ENCODE measurements around the gene CEP83.
"Not testable (repeated sequence)": the region's sequence is repeated elsewhere in the genome, so short reads cannot be mapped to it uniquely, and the experiment has no call there.

Gene CEP83

DNA sequence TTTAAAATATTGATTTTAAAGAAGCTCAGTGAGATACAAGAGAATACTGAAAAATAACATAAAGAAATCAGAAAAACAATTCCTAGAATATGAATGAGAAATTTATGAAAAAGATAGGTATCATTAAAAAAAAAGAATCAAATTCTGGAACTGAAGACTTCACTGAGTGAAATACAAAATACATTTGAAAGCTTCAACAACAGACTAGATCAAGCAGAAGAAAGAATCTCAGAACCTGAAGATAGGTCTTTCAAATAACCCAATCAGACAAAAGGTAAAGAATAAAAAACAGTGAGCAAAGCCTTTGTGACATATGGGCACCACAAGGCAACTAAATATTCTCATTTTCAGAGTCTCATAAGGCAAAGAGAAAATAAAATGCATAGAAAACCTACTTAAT is 29.4 kb downstream of the CEP83 start:
- no peak for DNase-seq (ENCODE audit: low read depth)

DNA sequence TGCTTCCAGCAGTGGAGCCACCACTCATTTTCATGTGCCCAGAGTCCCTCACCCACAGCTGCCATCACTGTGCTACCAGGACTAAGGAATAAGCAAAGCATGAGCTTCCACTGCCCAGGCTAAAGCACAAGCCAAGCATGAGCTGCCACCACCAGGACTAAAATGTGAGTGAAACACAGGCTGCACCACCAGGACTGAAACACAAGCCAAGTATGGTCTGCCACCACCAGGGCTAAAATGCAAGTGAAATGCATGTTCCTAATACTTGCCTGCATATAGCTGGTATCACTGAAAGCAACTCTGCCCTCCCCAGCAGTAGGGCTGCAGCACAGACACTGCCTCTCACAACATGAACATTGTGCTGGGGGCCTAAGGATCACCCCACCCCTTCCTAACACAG is 30.0 kb downstream of the CEP83 start:
- no peak for DNase-seq (ENCODE audit: low read depth)

GRCh38 chr12:94429191-94429590 is 30.5 kb downstream of the CEP83 start:
- DNase-seq (ENCODE audit: low read depth), result no peak

- no peak for DNase-seq (ENCODE audit: low read depth)
These were observed 31.9 kb downstream of the CEP83 start for GRCh38 chr12:94427501-94428381.

GRCh38 chr12:94426049-94426448 is 33.6 kb downstream of the CEP83 start:
- DNase-seq (ENCODE audit: low read depth), result no peak

- not testable (repeated sequence) for DNase-seq (ENCODE audit: low read depth)
These were observed 34.8 kb downstream of the CEP83 start for GRCh38 chr12:94424830-94425229.

DNA sequence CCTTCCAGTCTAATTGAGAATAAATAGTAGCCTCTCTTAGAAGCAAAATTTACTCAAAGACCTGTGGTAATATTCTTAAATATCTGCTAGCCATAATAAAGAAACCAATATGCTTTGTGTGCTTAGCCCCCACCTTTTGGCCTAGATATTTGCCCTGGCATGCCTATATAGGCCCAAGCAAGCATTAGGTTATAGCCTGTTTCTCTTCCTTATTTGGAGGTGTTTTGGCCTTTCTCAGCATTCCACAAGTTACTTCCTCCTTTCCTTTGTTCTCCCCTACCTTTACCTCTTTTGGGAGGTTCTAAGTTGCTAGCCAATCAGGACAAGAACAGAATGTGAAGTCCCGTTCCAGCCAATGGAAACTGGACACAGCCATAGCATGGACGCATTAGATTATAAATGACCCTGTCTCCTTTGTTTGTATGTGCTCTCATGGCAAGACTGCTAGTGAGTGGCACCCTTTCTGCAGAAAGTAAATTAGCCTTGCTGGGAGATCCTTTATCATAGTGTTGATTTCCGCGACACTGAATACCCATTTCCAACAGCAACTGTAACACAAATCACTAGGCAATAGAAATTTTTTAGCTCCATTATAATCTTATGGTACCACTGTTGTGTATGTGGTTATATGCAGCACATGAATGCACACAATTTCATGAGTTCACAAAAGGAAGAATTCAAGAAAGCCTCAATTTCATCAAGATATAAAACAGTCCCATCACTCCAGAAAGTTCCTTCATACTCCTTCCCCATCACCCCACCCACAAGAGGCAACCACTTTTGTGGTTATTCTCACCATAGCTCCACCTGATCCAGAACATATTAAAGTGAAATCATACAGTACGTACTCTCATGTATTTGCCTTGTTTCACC is 37.6 kb downstream of the CEP83 start:
- DNase-seq (ENCODE audit: low read depth), result no peak

GRCh38 chr12:94418517-94418916 is 41.1 kb downstream of the CEP83 start:
- no peak for DNase-seq (ENCODE audit: low read depth)

- no peak for DNase-seq (ENCODE audit: low read depth)
These were observed 43.1 kb downstream of the CEP83 start for GRCh38 chr12:94416613-94417012.

GRCh38 chr12:94415066-94415465 is 44.6 kb downstream of the CEP83 start:
- DNase-seq (ENCODE audit: low read depth), result no peak

- no peak for DNase-seq (ENCODE audit: low read depth)
These were observed 54.1 kb downstream of the CEP83 start for GRCh38 chr12:94405413-94406116.

DNA sequence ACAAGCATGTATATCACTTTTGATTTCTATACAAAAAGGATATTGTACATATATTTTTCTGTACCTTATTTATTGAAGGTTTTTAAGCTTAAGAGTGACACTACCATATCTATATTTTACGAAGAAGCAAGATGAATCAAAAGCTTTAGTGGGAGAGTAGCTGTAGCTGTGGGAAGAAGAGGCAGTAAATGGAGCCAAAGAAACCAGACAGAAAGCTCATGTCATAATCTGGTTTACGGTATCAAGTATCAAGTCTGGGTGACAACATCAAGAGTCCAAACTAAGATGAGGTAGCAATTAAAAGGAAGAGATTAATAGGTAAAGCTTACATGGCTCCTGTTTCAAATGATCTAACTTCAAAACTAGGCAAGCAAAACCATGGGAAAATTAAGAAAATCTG is 54.8 kb downstream of the CEP83 start:
- no peak for DNase-seq (ENCODE audit: low read depth)

DNA sequence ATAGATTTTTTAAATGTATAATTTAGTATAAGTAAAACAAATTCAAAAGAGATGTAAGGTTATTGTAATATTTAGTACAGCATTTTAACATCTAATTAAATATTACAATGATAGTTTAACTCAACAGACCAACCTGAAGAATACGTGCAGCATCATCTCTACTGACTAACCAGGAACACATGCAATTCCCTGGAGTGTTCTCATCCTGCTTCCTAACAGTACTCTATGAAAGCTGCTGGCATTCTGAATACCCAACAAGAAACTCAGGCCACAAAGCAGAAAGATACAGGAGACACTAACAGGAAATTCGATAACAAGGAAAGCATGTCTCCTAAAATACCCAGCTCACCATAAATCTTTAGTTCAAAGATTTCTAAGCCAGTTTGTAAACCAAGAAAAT is 58.3 kb downstream of the CEP83 start:
- DNase-seq (ENCODE audit: low read depth), result no peak

DNA sequence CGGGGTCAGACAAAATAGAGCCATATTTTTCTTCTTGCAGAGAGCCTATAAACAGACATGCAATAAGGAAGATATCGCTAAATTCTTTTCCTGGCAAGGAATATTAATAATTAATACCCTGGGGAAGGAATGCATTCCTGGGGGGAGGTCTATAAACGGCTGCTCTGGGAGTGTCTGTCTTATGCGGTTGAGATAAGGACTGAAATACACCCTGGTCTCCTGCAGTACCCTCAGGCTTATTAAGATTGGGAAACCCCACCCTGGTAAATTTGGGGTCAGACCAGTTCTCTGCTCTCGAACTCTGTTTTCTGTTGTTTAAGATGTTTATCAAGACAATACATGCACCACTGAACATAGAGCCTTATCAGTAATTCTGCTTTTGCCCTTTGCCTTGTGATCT is 61.0 kb downstream of the CEP83 start:
- not testable (repeated sequence) for DNase-seq (ENCODE audit: low read depth)

DNA sequence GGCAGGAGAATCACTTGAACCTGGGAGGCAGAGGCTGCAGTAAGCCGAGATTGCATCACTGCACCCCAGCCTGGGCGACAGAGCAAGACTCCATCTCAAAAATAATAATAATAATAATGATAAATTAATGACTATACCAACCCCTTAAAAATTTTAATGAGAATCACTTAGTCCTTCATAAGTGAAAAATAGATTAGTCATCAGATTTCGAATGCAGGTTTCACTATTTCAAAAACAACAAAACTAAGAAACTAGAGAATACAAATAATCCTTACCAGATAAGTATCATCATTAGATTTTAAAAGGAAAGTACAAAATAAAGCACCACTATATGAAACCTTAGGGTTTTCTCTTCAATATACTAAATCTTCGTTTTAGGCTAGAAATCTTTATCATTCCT is 62.3 kb downstream of the CEP83 start:
- no peak for DNase-seq (ENCODE audit: low read depth)

DNA sequence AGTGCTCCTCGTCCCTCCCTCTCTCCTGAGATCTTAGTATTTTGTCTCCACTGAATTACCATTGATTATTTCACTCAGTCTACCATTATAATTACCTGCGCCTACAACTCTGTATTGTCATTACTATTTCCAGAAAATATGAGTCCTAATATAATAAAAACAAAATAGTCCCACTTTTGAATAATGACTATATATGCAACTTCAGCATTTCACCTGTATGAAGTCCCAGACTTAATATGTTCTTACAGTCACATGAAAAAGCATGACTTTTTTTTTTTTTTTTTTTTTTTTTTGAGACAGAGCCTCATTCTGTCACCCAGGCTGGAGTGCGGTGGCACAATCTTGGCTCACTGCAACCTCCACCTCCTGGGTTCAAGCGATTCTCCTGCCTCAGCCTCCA is 63.7 kb downstream of the CEP83 start:
- not testable (repeated sequence) for DNase-seq (ENCODE audit: low read depth)

DNA sequence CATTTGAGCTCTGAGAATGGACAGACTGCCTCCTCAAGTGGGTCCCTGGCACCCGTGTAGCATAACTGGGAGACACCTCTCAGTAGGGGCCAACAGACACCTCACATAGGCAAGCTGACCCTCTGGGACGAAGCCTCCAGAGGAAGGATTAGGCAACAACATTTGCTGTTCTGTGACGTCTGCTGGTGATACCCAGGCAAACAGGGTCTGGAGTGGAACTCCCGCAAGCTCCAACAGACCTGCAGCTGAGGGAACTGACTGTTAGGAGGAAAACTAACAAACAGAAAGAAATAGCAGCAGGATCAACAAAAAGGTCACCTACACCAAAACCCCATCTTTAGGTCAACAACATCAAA is 69.6 kb downstream of the CEP83 start:
- DNase-seq (ENCODE audit: low read depth), result no peak

- DNase-seq (ENCODE audit: low read depth), result not testable (repeated sequence)
These were observed 70.1 kb downstream of the CEP83 start for GRCh38 chr12:94389482-94390129.

DNA sequence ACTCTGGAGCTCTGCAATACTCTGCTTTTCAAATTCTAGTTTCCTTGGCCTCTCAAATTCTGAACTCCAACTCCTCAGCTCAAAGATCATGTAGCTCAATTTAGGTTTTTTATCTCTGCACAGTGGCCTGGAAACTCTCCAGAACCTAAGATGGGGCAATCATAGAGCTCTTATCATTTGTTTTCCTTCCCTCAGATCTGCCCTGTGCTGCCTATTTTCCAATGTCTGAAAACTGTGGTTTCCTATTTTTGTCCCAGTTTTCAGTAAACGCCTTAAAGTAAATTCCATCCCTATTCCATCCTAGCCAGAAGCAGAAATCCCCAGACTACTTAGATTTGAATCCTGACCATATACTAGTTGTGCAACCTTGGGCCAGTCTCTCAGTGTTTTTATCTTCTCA is 73.2 kb downstream of the CEP83 start:
- no peak for DNase-seq (ENCODE audit: low read depth)

DNA sequence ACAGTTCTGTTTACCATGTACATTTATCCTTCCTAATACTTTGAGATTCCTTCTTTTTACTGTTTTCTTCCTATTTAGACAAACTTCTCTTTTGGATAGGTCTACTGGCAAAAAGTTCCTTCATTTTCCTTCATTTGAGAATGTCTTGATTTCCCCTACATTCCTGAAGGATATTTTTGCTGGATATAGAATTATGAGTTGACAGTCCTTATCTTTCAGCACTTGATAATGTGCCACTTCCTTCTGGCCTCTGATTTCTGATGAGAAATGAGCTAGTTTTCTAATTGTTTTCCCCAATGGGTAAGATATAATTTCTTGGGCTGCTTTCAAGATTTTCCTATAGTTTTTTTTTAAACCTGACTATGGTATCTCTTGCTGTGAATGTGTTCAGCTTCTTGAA is 75.6 kb downstream of the CEP83 start:
- no peak for DNase-seq (ENCODE audit: low read depth)

- DNase-seq (ENCODE audit: low read depth), result no peak
These were observed 79.2 kb downstream of the CEP83 start for GRCh38 chr12:94380507-94380906.

GRCh38 chr12:94379479-94380113 is 80.1 kb downstream of the CEP83 start:
- no peak for DNase-seq (ENCODE audit: low read depth)
